H1 (cell line): ENCODE results near the gene SLC35E3. TPM values are rescaled to one million over a fixed set of nuclear protein-coding genes. Genes with fewer than 3 reads are reported as not detected.

Source experiments
- BCL11A ChIP-seq, 2 experiments: IDR thresholded peaks; one replicate each; pipeline ENCODE4 v1.6.1; 2011; ENCODE audit warnings: low read depth in 2 of 2, low read length in 2 of 2, mild to moderate bottlenecking in 2 of 2
- SAP30 ChIP-seq: fragments of 300-600 bp; sonication (generic); IDR thresholded peaks from 2 replicates; pipeline ENCODE4 v1.7.1; 2012; ENCODE audit warnings: low read length, moderate library complexity, mild to moderate bottlenecking, inconsistent platforms; ENCODE audit not compliant: insufficient read depth, insufficient replicate concordance
- TAF7 ChIP-seq: optimal IDR thresholded peaks from 2 replicates; pipeline ENCODE3; 2011; ENCODE audit warnings: low read depth, mild to moderate bottlenecking, inconsistent platforms, low read length, moderate library complexity, borderline replicate concordance
- polyA plus RNA-seq, 7 experiments: library from polyadenylated mRNA; depleted of rRNA in 3 of 7; stranded (reverse) in 5 of 7; unstranded in 2 of 7; fragments of >200 nt in 5 of 7; fragments of 200-250 nt in 2 of 7; gene quantifications; 1 replicate in 5 of 7; 2 replicates in 1 of 7; 4 replicates in 1 of 7; pipeline versions ENCODE4 v1.2.1 to v1.2.3, GENCODE V29; 2011 to 2013; ENCODE audit warnings: missing spikeins in 2 of 7, mixed read lengths in 2 of 7
- total RNA-seq: library from RNA; stranded (reverse); fragmentation: NEBNext Ultra II Directional; extraction: Animal tissue kit (Norgen Biotek cat#: 25700); gene quantifications from 2 replicates; pipeline ENCODE4 v1.2.1, GENCODE V29; 2021

The SLC35E3 gene
- total and polyA plus RNA-seq, 2 of the 8 experiments (the other 6 are each of a cell fraction or from before 2014, with no cell fraction given): 10.0 to 10.9 TPM

- TF ChIP-seq SAP30 (no peak), TAF7 (no peak), BCL11A (IDR thresholded peaks at IDR 0.05; ENCODE audit: low read depth in 2 of 2, low read length in 2 of 2) (no peak)
- TF ChIP-seq, all 59 proteins: peak for 0
Observed at GRCh38 chr12:68745376-68745903, 536 bp upstream of the SLC35E3 start (continued).
